Measurements from ENCODE around the gene CDC42BPG.

Gene CDC42BPG

GRCh38 chr11:64841592-64842365, 2.7 kb downstream of the CDC42BPG start:
- TF ChIP-seq, protein P1, sequence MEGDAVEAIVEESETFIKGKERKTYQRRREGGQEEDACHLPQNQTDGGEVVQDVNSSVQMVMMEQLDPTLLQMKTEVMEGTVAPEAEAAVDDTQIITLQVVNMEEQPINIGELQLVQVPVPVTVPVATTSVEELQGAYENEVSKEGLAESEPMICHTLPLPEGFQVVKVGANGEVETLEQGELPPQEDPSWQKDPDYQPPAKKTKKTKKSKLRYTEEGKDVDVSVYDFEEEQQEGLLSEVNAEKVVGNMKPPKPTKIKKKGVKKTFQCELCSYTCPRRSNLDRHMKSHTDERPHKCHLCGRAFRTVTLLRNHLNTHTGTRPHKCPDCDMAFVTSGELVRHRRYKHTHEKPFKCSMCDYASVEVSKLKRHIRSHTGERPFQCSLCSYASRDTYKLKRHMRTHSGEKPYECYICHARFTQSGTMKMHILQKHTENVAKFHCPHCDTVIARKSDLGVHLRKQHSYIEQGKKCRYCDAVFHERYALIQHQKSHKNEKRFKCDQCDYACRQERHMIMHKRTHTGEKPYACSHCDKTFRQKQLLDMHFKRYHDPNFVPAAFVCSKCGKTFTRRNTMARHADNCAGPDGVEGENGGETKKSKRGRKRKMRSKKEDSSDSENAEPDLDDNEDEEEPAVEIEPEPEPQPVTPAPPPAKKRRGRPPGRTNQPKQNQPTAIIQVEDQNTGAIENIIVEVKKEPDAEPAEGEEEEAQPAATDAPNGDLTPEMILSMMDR (IDR thresholded peaks at IDR 0.05), result no peak

GRCh38 chr11:64839887-64840782, 4.3 kb downstream of the CDC42BPG start:
- TF ChIP-seq, protein P1 (IDR thresholded peaks at IDR 0.05), result no peak

GRCh38 chr11:64839335-64839734, 5.1 kb downstream of the CDC42BPG start:
- TF ChIP-seq, protein P1 (IDR thresholded peaks at IDR 0.05), result no peak

- TF ChIP-seq, protein P1 (IDR thresholded peaks at IDR 0.05), result no peak
Measured at GRCh38 chr11:64838600-64839334, 5.7 kb downstream of the CDC42BPG start.

DNA sequence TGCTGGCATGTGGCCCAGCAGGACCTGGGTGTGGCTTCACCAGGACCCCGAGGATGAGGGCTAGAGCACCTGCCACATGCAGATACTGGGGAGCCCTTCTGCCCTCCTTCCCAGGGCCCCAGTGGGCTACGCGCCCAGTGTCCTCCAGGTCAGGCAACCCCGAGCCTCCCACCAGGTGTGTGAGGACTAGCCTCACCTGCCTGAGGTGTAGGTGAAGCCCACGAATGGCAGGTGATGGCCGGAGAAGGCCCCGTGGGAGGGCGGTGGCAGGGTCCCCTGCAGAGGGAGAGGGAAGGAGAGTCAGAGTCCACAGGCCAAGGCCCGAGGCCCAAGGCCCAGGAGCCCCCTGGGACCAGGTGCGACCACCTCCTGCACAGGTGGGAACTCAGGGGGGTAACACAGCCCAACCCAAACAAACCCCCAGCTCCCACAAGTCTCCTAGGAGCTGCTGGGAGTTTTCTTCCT, 6.5 kb downstream of the CDC42BPG start:
- TF ChIP-seq, protein P1 (IDR thresholded peaks at IDR 0.05), result no peak

GRCh38 chr11:64836448-64837072, 7.9 kb downstream of the CDC42BPG start:
- TF ChIP-seq, protein P1 (IDR thresholded peaks at IDR 0.05), result no peak
